HUDEP-2 (cell line): ENCODE results near the gene MINDY4.

Source experiments
- DNase-seq, 76 experiments: peaks; one replicate each; lab custom pipeline; 2025; ENCODE audit not compliant: unreplicated experiment in 76 of 76; lab: John Stamatoyannopoulos, UW

The MINDY4 gene

GRCh38 chr7:30922596-30922995 is 151.4 kb downstream of the MINDY4 start:
- DNase-seq = no peak

- no peak for DNase-seq
Measured at GRCh38 chr7:30923009-30923773, 152.0 kb downstream of the MINDY4 start.

- no peak for DNase-seq
Measured at GRCh38 chr7:30923774-30924413, 152.7 kb downstream of the MINDY4 start.

DNA sequence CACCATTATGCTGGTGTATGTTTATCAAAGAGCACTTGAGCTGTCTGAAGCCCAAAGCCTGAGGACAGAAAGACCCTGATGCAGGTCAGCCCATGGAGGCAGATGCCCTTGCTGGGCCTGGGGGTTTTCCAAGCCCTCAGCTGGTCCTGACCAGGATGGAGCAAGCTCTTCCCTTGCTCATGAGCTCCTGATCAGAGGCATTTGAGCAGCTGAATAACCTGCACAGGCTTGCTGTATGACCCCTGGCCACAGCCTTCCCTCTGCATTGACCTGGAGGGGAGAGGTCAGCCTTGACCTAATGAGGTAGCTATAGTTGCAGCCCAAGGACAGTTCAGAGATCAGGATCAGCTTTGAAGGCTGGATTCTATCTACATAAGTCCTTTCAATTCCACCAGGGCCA is 153.4 kb downstream of the MINDY4 start:
- DNase-seq = no peak

GRCh38 chr7:30925117-30925516 is 153.9 kb downstream of the MINDY4 start:
- no peak for DNase-seq

DNA sequence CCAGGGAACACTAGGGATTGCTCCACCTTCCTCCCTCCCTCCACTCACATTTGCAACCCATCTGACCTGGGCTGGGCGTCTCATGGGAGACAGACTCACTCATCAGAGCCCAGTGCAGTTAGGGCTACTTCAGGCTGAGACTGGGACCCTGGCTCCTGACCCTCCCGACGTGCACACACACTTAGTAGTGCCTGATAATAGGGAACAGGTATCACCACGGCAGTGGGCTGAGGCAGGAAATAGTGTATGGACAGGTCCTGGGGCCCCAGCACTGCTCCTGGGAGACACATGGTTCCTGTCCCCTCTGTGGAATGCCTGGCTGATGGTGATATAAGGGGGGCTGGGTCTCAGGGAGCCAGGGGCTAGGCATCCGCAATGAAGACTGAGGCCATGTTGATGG is 154.7 kb downstream of the MINDY4 start:
- no peak for DNase-seq

DNA sequence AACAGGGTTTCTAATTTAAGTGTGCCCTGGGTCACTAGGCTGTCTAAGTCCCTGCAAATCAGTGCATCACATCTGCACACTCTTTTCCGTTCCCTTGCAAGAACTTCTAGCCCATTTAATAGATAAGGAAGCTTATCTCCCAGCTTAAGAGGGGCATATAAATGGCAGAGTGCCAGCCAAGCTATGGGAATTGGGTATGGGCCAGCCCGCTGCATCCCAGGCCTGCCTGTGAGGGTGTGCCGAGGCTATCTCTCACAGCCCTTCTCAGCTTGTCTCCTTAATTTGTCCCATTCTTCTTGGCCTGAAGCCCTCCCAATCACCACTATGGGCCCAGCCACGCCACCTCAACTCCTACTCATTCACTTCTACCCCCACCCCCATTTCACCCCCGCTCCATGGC is 155.1 kb downstream of the MINDY4 start:
- DNase-seq = peak in 75 of 76 experiments; percentile 40 to 94 (median 80)

- no peak for DNase-seq
Measured at GRCh38 chr7:30927040-30927439, 155.8 kb downstream of the MINDY4 start.

DNA sequence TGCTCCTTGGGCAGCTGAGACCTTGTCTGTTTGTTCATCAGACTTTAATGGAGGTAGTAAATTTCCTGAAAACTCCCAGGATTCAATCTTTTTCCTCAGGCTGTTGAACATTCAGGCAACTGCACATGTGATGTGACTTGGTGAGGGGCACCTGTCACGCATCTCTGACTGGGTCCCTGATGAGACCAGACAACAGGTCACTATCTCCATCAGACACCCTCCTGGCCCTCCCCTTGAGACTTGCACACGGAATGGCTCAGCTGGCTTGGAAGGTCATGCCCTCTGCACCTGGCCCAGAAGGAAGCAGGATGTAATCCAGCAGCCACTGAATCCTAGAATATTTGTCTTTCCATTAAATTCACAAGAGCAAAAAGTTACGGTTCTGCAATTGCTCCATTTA is 156.3 kb downstream of the MINDY4 start:
- DNase-seq = no peak

- no peak for DNase-seq
Measured at GRCh38 chr7:30928254-30928872, 157.1 kb downstream of the MINDY4 start.

GRCh38 chr7:30929686-30930085 is 158.5 kb downstream of the MINDY4 start:
- no peak for DNase-seq

GRCh38 chr7:30930621-30931020 is 159.4 kb downstream of the MINDY4 start:
- DNase-seq = no peak

DNA sequence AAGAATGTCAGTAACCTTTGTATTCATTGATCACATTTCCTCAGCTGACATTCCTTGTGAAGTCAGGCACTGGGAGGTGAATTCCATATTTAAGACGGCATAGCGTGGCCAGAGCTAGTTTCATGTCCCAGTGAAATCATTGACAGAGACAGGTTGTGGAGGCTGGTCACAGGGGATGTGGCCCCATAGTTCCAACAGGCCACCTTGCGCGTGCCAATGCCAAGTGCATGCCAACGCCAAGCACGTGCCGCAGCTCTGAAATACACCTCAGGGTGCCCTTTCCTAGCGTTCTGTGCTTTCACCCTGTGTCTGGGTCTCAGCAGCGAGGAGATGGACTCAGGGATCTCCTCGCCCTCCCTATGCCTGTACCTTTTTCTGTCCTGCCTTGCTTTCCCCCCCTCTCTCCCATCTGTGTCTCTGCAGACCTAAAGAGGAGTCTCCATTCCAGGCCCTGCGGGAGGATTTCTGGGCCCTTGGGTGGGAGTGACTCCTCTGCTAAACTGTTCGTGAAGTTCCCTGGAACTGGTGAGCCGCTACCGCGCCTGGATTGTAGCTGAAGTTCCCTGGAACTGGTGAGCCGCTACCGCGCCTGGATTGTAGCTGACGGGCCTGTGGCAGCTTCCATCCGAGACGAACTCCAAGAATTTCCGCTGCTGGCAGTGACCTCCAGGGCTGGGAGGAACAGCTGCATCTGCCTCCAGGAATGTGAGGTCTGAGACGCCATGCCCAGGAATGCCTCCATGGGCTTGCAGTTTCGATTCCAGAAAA is 160.1 kb downstream of the MINDY4 start:
- DNase-seq = no peak

- no peak for DNase-seq
Measured at GRCh38 chr7:30931929-30932540, 160.8 kb downstream of the MINDY4 start.

DNA sequence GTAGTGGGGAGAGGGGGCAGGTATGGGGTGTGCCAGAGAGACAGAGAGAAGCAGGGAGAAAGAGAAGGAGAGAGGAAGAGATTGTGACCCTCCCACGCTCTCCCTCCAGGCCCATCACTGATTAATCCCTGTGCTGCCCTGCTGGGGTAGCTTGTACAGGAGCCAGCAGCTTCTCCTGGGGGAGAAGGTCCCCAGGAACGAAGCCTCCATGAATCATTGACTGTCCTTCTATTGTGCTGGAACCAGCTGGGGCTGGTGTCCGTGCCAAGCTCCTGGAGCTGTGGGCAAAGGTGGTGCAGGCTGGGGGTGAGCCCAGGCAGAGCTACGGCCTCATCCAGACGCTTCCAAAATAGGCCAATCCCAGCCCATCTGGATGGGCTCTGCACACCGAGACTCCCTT is 161.3 kb downstream of the MINDY4 start:
- DNase-seq = no peak

DNA sequence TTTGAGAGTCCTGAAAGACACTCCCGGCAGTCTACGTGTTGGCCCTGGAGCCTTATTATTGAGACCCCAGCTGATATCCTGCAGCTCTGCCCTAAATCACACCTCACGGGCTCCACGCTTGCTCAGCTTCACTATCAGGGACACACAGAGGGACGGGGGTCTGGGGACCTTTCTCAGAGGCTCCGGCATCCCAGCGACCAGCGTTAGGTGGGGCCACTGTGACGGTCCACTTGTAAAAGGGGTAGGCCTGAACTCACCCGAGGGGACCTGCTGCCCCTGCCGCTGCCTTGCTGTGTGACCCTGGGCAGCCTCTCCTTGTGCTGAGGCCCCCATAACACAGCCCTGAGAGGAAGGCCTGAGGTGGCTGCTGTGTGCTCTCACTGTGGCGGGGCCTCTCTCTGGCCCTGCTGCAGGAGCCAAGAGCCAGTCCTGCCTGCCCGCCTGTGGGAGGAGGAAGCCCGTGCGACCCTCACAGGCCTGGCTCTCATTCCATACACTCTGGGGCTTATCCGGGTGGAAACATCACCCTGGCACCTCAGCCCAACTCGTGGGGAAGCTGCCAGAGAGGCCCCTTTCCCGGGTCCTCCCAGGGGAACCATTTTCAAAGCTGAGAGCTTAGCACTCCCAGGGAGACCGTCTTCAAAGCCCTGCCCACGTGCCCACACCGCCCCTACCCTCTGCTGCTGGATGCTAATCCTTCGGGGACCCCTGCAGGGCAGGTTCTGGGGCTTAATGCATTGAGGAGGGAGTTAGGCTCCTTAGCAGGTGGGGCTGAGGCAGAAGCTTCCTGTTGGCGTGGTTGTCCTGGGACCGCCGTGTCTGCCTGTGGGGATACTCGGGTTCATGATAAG is 162.1 kb downstream of the MINDY4 start:
- no peak for DNase-seq

- DNase-seq = no peak
Measured at GRCh38 chr7:30934225-30934624, 163.0 kb downstream of the MINDY4 start.

- DNase-seq = no peak
Measured at GRCh38 chr7:30934732-30935568, 163.7 kb downstream of the MINDY4 start.

DNA sequence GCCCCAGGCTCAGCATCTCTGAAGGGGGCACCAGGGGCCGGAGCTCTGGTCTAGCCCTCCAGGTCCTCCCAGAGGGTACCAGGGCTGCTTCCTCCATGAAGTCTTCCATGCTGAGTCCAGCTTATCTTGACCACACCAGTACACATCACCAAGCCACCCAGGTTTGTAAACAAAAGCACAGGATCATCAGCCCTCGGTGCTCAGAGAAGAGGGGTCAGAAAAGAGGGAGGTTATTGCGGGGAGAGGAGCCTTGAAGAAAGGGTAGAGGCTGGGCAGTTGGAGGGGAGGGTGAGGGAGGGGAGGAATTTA is 164.3 kb downstream of the MINDY4 start:
- DNase-seq = no peak
